NCI-H1048 (cell line): ENCODE measurements around the gene SLC66A1.

Experiments
- DNase-seq: peaks from one replicate; lab custom pipeline; 2025; lab: John Stamatoyannopoulos, UW

Gene SLC66A1

GRCh38 chr1:19342894-19343616 is 30.9 kb downstream of the SLC66A1 start:
- no peak for DNase-seq

- DNase-seq: no peak
These were observed 31.7 kb downstream of the SLC66A1 start for GRCh38 chr1:19343617-19344350.

- DNase-seq: no peak
These were observed 32.3 kb downstream of the SLC66A1 start for GRCh38 chr1:19344372-19344810.

GRCh38 chr1:19344831-19345230 is 32.7 kb downstream of the SLC66A1 start:
- DNase-seq: no peak

GRCh38 chr1:19345391-19345790 is 33.3 kb downstream of the SLC66A1 start:
- no peak for DNase-seq

- DNase-seq: no peak
These were observed 33.9 kb downstream of the SLC66A1 start for GRCh38 chr1:19346026-19346425.

- DNase-seq: no peak
These were observed 35.5 kb downstream of the SLC66A1 start for GRCh38 chr1:19347533-19348172.

GRCh38 chr1:19348441-19349198 is 36.5 kb downstream of the SLC66A1 start:
- DNase-seq: no peak

- no peak for DNase-seq
These were observed 37.9 kb downstream of the SLC66A1 start for GRCh38 chr1:19349999-19350398.

- DNase-seq: no peak
These were observed 38.4 kb downstream of the SLC66A1 start for GRCh38 chr1:19350566-19350965.

- DNase-seq: no peak
These were observed 39.7 kb downstream of the SLC66A1 start for GRCh38 chr1:19351873-19352272.

GRCh38 chr1:19352839-19353238 is 40.7 kb downstream of the SLC66A1 start:
- no peak for DNase-seq

- DNase-seq: no peak
These were observed 41.5 kb downstream of the SLC66A1 start for GRCh38 chr1:19353596-19353995.

GRCh38 chr1:19354531-19354981 is 42.4 kb downstream of the SLC66A1 start:
- DNase-seq: no peak

- DNase-seq: no peak
These were observed 44.1 kb downstream of the SLC66A1 start for GRCh38 chr1:19356266-19356665.

GRCh38 chr1:19357299-19357986 is 45.3 kb downstream of the SLC66A1 start:
- DNase-seq: no peak

GRCh38 chr1:19358710-19359109 is 46.6 kb downstream of the SLC66A1 start:
- DNase-seq: no peak

- no peak for DNase-seq
These were observed 47.2 kb downstream of the SLC66A1 start for GRCh38 chr1:19359357-19359756.

GRCh38 chr1:19360016-19360415 is 47.9 kb downstream of the SLC66A1 start:
- DNase-seq: no peak

- DNase-seq: no peak
These were observed 48.3 kb downstream of the SLC66A1 start for GRCh38 chr1:19360432-19360831.

GRCh38 chr1:19360843-19361610 is 48.9 kb downstream of the SLC66A1 start:
- DNase-seq: no peak
